COLO829 (cell line): ENCODE data around the gene RPS29.
"Not testable (repeated sequence)": the region's sequence is repeated elsewhere in the genome, so short reads cannot be mapped to it uniquely, and the experiment has no call there.

ENCODE experiments used
- DNase-seq: peaks from one replicate; pipeline ENCODE4 v3.0.0; 2012; ENCODE audit warnings: low spot score

RPS29 gene

GRCh38 chr14:49598189-49598484 is 12.0 kb upstream of the RPS29 start:
- no peak for DNase-seq

GRCh38 chr14:49594347-49595091 is 8.3 kb upstream of the RPS29 start:
- no peak for DNase-seq

- peak; percentile 85 for DNase-seq
Observed at GRCh38 chr14:49593016-49593415, 6.8 kb upstream of the RPS29 start.

- DNase-seq: no peak
Observed at GRCh38 chr14:49589387-49589786, 3.2 kb upstream of the RPS29 start.

- DNase-seq: peak; percentile 62
Observed at GRCh38 chr14:49586673-49587460, 687 bp upstream of the RPS29 start.

GRCh38 chr14:49584981-49585640 is 1.1 kb downstream of the RPS29 start:
- DNase-seq: not testable (repeated sequence)

- no peak for DNase-seq
Observed at GRCh38 chr14:49584058-49584457, 2.1 kb downstream of the RPS29 start.

GRCh38 chr14:49583629-49584028 is 2.6 kb downstream of the RPS29 start:
- DNase-seq: no peak

GRCh38 chr14:49582113-49582977 is 3.8 kb downstream of the RPS29 start:
- DNase-seq: no peak

- DNase-seq: no peak
Observed at GRCh38 chr14:49581209-49582112, 4.7 kb downstream of the RPS29 start.

- DNase-seq: no peak
Observed at GRCh38 chr14:49579841-49580240, 6.3 kb downstream of the RPS29 start.

- DNase-seq: no peak
Observed at GRCh38 chr14:49578141-49578540, 8.0 kb downstream of the RPS29 start.

- DNase-seq: no peak
Observed at GRCh38 chr14:49574038-49574437, 12.1 kb downstream of the RPS29 start.

GRCh38 chr14:49569281-49569680 is 16.9 kb downstream of the RPS29 start:
- no peak for DNase-seq

- no peak for DNase-seq
Observed at GRCh38 chr14:49566714-49567113, 19.5 kb downstream of the RPS29 start.

- no peak for DNase-seq
Observed at GRCh38 chr14:49559979-49560768, 26.0 kb downstream of the RPS29 start.

GRCh38 chr14:49553892-49554291 is 32.3 kb downstream of the RPS29 start:
- no peak for DNase-seq

- DNase-seq: no peak
Observed at GRCh38 chr14:49553106-49553505, 33.1 kb downstream of the RPS29 start.

- DNase-seq: no peak
Observed at GRCh38 chr14:49551569-49551968, 34.6 kb downstream of the RPS29 start.
